SK-N-SH treated with all-trans-retinoic acid at 6 μM for 48 hours (cell line): ENCODE results near the gene STAG2.

ENCODE experiments used
- ATAC-seq: fragments of 200-7000 bp; cut with Tn5 transposase; 3 replicates; pipeline ENCODE4 v1.9.1; 2020; ENCODE audit warnings: mild to moderate bottlenecking, moderate library complexity
- ARNTL ChIP-seq: fragments of 450-650 bp; formaldehyde crosslinking; IDR thresholded peaks from 2 replicates; pipeline ENCODE4 v1.5.0; 2020; ENCODE audit warnings: low read depth, mild to moderate bottlenecking, moderate library complexity, borderline replicate concordance
- BACH2 ChIP-seq: fragments of 250-450 bp; sonication (Bioruptor Pico); IDR thresholded peaks from 2 replicates; pipeline ENCODE4 v1.9.0; 2021; ENCODE audit warnings: mild to moderate bottlenecking, borderline replicate concordance
- CSDC2 ChIP-seq: fragments of 250-450 bp; sonication (Bioruptor Pico); IDR thresholded peaks from 2 replicates; pipeline ENCODE4 v1.5.0; 2020; ENCODE audit warnings: mild to moderate bottlenecking, moderate library complexity
- ESRRG ChIP-seq: fragments of 250-450 bp; sonication (Bioruptor Pico); IDR thresholded peaks from 2 replicates; pipeline ENCODE4 v1.6.1; 2021; ENCODE audit warnings: mild to moderate bottlenecking
- GLIS3 ChIP-seq: fragments of 250-450 bp; sonication (Bioruptor Pico); IDR thresholded peaks from 2 replicates; pipeline ENCODE4 v1.5.0; 2020; ENCODE audit warnings: mild to moderate bottlenecking, moderate library complexity
- ISL1 ChIP-seq: fragments of 250-450 bp; sonication (Bioruptor Pico); IDR thresholded peaks from 2 replicates; pipeline ENCODE4 v2.1.2; 2022; ENCODE audit warnings: mild to moderate bottlenecking, moderate library complexity
- RARB ChIP-seq: fragments of 250-450 bp; sonication (Bioruptor Pico); IDR thresholded peaks from 2 replicates; pipeline ENCODE4 v1.8.0; 2021; ENCODE audit warnings: mild to moderate bottlenecking, moderate library complexity
- TCF4 ChIP-seq: fragments of 250-450 bp; sonication (Bioruptor Pico); IDR thresholded peaks from 2 replicates; pipeline ENCODE4 v1.8.0; 2021; ENCODE audit warnings: mild to moderate bottlenecking, moderate library complexity, borderline replicate concordance
- TOX ChIP-seq: fragments of 250-450 bp; sonication (Bioruptor Pico); IDR thresholded peaks from 2 replicates; pipeline ENCODE4 v1.8.0; 2021; ENCODE audit warnings: mild to moderate bottlenecking, moderate library complexity, borderline replicate concordance
- ZC3H10 ChIP-seq: fragments of 250-450 bp; sonication (Bioruptor Pico); IDR thresholded peaks from 2 replicates; pipeline ENCODE4 v1.5.1; 2021; ENCODE audit warnings: mild to moderate bottlenecking, moderate library complexity
- ZFP3 ChIP-seq: fragments of 250-450 bp; sonication (Bioruptor Pico); IDR thresholded peaks from 2 replicates; pipeline ENCODE4 v1.5.0; 2020; ENCODE audit warnings: mild to moderate bottlenecking, moderate library complexity
- ZFP30 ChIP-seq: fragments of 450-650 bp; formaldehyde crosslinking; IDR thresholded peaks from 2 replicates; pipeline ENCODE4 v1.5.0; 2022; ENCODE audit warnings: mild to moderate bottlenecking, moderate library complexity
- ZNF565 ChIP-seq: fragments of 450-650 bp; formaldehyde crosslinking; conservative IDR thresholded peaks from 2 replicates; pipeline ENCODE4 v1.5.0; 2020; ENCODE audit warnings: low read depth, mild to moderate bottlenecking, moderate library complexity
- ZNF70 ChIP-seq: fragments of 450-650 bp; formaldehyde crosslinking; IDR thresholded peaks from 2 replicates; pipeline ENCODE4 v1.5.0; 2020; ENCODE audit warnings: mild to moderate bottlenecking, moderate library complexity
- ZNF8 ChIP-seq: fragments of 450-650 bp; formaldehyde crosslinking; IDR thresholded peaks from 2 replicates; pipeline ENCODE4 v1.5.0; 2020; ENCODE audit warnings: mild to moderate bottlenecking, moderate library complexity
- TF ChIP-seq, protein P1 (sequence below): fragments of 250-450 bp; sonication (Bioruptor Pico); IDR thresholded peaks from 2 replicates; pipeline ENCODE4 v1.8.0; 2021; ENCODE audit warnings: low read depth, mild to moderate bottlenecking, moderate library complexity, borderline replicate concordance
- TF ChIP-seq, protein P2 (sequence below): fragments of 250-450 bp; sonication (Bioruptor Pico); IDR thresholded peaks from 2 replicates; pipeline ENCODE4 v1.5.1; 2021; ENCODE audit warnings: mild to moderate bottlenecking, moderate library complexity
- TF ChIP-seq, protein P3 (sequence below): fragments of 250-450 bp; sonication (Bioruptor Pico); IDR thresholded peaks from 2 replicates; pipeline ENCODE4 v1.8.0; 2020; ENCODE audit warnings: mild to moderate bottlenecking, moderate library complexity, borderline replicate concordance
- TF ChIP-seq, protein P4 (sequence below): fragments of 250-450 bp; sonication (Bioruptor Pico); IDR thresholded peaks from 2 replicates; pipeline ENCODE4 v1.5.0; 2020; ENCODE audit warnings: mild to moderate bottlenecking, moderate library complexity
- TF ChIP-seq, protein P5 (sequence below): fragments of 250-450 bp; sonication (Bioruptor Pico); IDR thresholded peaks from 2 replicates; pipeline ENCODE4 v1.5.1; 2020; ENCODE audit warnings: low read depth, mild to moderate bottlenecking, moderate library complexity

Gene STAG2

DNA sequence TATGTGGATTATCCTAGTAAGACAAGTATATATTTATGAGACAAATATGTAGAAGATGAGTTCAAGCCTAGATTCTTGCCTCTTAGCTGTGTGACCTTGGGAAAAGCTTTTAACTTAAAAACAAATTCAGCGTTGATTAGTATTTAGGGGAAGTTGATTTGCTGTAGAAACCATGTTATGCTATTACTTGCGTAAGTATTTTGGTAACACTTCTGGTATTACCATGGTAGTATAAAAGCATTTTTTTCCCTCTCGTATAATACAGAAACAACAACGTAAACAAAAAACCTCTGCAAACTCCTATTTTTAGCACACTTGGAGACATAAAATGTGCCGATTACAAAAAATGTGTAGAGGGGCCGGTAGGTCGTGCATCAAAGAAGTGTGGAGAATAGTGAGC, 33.2 kb downstream of the STAG2 start:
- TF ChIP-seq, protein P1, sequence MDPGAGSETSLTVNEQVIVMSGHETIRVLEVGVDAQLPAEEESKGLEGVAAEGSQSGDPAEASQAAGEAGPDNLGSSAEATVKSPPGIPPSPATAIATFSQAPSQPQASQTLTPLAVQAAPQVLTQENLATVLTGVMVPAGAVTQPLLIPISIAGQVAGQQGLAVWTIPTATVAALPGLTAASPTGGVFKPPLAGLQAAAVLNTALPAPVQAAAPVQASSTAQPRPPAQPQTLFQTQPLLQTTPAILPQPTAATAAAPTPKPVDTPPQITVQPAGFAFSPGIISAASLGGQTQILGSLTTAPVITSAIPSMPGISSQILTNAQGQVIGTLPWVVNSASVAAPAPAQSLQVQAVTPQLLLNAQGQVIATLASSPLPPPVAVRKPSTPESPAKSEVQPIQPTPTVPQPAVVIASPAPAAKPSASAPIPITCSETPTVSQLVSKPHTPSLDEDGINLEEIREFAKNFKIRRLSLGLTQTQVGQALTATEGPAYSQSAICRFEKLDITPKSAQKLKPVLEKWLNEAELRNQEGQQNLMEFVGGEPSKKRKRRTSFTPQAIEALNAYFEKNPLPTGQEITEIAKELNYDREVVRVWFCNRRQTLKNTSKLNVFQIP (CRISPR knock-in tag): no peak
- no peak for TF ChIP-seq GLIS3 (CRISPR knock-in tag)
- TF ChIP-seq, protein P2, sequence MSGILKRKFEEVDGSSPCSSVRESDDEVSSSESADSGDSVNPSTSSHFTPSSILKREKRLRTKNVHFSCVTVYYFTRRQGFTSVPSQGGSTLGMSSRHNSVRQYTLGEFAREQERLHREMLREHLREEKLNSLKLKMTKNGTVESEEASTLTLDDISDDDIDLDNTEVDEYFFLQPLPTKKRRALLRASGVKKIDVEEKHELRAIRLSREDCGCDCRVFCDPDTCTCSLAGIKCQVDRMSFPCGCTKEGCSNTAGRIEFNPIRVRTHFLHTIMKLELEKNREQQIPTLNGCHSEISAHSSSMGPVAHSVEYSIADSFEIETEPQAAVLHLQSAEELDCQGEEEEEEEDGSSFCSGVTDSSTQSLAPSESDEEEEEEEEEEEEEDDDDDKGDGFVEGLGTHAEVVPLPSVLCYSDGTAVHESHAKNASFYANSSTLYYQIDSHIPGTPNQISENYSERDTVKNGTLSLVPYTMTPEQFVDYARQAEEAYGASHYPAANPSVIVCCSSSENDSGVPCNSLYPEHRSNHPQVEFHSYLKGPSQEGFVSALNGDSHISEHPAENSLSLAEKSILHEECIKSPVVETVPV (CRISPR knock-in tag): no peak
- TF ChIP-seq ZNF70 (CRISPR knock-in tag): no peak
- TF ChIP-seq, protein P3, sequence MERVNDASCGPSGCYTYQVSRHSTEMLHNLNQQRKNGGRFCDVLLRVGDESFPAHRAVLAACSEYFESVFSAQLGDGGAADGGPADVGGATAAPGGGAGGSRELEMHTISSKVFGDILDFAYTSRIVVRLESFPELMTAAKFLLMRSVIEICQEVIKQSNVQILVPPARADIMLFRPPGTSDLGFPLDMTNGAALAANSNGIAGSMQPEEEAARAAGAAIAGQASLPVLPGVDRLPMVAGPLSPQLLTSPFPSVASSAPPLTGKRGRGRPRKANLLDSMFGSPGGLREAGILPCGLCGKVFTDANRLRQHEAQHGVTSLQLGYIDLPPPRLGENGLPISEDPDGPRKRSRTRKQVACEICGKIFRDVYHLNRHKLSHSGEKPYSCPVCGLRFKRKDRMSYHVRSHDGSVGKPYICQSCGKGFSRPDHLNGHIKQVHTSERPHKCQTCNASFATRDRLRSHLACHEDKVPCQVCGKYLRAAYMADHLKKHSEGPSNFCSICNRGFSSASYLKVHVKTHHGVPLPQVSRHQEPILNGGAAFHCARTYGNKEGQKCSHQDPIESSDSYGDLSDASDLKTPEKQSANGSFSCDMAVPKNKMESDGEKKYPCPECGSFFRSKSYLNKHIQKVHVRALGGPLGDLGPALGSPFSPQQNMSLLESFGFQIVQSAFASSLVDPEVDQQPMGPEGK: no peak
- TF ChIP-seq ESRRG: no peak
- TF ChIP-seq, protein P4, sequence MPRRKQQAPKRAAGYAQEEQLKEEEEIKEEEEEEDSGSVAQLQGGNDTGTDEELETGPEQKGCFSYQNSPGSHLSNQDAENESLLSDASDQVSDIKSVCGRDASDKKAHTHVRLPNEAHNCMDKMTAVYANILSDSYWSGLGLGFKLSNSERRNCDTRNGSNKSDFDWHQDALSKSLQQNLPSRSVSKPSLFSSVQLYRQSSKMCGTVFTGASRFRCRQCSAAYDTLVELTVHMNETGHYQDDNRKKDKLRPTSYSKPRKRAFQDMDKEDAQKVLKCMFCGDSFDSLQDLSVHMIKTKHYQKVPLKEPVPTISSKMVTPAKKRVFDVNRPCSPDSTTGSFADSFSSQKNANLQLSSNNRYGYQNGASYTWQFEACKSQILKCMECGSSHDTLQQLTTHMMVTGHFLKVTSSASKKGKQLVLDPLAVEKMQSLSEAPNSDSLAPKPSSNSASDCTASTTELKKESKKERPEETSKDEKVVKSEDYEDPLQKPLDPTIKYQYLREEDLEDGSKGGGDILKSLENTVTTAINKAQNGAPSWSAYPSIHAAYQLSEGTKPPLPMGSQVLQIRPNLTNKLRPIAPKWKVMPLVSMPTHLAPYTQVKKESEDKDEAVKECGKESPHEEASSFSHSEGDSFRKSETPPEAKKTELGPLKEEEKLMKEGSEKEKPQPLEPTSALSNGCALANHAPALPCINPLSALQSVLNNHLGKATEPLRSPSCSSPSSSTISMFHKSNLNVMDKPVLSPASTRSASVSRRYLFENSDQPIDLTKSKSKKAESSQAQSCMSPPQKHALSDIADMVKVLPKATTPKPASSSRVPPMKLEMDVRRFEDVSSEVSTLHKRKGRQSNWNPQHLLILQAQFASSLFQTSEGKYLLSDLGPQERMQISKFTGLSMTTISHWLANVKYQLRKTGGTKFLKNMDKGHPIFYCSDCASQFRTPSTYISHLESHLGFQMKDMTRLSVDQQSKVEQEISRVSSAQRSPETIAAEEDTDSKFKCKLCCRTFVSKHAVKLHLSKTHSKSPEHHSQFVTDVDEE (CRISPR knock-in tag): no peak
- no peak for TF ChIP-seq BACH2 (CRISPR knock-in tag)
- TF ChIP-seq, protein P5, sequence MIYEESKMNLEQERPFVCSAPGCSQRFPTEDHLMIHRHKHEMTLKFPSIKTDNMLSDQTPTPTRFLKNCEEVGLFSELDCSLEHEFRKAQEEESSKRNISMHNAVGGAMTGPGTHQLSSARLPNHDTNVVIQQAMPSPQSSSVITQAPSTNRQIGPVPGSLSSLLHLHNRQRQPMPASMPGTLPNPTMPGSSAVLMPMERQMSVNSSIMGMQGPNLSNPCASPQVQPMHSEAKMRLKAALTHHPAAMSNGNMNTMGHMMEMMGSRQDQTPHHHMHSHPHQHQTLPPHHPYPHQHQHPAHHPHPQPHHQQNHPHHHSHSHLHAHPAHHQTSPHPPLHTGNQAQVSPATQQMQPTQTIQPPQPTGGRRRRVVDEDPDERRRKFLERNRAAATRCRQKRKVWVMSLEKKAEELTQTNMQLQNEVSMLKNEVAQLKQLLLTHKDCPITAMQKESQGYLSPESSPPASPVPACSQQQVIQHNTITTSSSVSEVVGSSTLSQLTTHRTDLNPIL: no peak
- no peak for TF ChIP-seq ZFP30 (CRISPR knock-in tag)
- no peak for TF ChIP-seq CSDC2 (CRISPR knock-in tag)
- TF ChIP-seq ZNF8 (CRISPR knock-in tag): no peak
- no peak for TF ChIP-seq RARB (CRISPR knock-in tag)
- TF ChIP-seq ISL1 (CRISPR knock-in tag): no peak
- no peak for TF ChIP-seq ARNTL (CRISPR knock-in tag)
- no peak for TF ChIP-seq ZC3H10 (CRISPR knock-in tag)
- no peak for TF ChIP-seq ZNF565
- TF ChIP-seq, all 23 proteins: peak for 0
- ATAC-seq: no peak

DNA sequence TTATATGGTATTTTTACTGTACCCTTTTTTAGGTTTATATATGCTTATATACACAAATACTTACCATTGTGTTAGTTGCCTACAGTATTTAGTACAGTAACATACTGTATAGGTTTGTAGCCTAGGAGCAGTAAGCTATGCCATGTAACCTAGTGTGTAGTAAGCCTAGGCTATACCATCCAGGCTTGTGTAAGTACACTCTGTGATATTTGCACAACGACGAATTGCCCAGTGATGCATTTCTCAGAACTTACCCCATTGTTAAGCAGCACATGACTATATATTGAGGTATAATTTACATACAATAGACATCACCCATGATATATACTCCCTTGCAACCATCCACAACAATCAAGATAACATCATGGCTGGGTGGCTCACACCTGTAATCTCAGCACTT, 40.1 kb downstream of the STAG2 start:
- no peak for ATAC-seq
- TF ChIP-seq TCF4 (CRISPR knock-in tag) (no peak), ZFP3 (CRISPR knock-in tag) (no peak), GLIS3 (CRISPR knock-in tag) (no peak), ISL1 (CRISPR knock-in tag) (no peak), RARB (CRISPR knock-in tag) (no peak), TOX (CRISPR knock-in tag) (no peak), ZNF565 (no peak)
- TF ChIP-seq, protein P1 (CRISPR knock-in tag): no peak
- TF ChIP-seq, protein P3: no peak
- TF ChIP-seq, all 23 proteins: peak for 0
